Stimulated activated naive CD8-positive, alpha-beta T cell treated with anti-CD3 and anti-CD28 coated beads, Interleukin-15, amount 100 ng/mL, for 72 hours (primary cell): ENCODE measurements around the gene ZNF302.
A peak's percentile ranks its signal among the peaks of the same experiment; 100 is the strongest.
"Not testable (repeated sequence)": the region's sequence is repeated elsewhere in the genome, so short reads cannot be mapped to it uniquely, and the experiment has no call there.

Source experiments
- ATAC-seq: fragments of 150-1000 bp; cut with Tn5 transposase; 2 replicates; pipeline ENCODE4 v1.10.0; 2021; ENCODE audit warnings: mild to moderate bottlenecking, moderate library complexity
- DNase-seq, 2 donors: peaks; one replicate each; pipeline ENCODE4 v3.0.0; 2021 to 2022
- H3K27ac Mint-ChIP-seq, 2 donors: one replicate each; pipeline ENCODE4 v1.8.0; 2022; ENCODE audit warnings: mild to moderate bottlenecking in 2 of 2, mixed read lengths in 2 of 2, moderate library complexity in 2 of 2
- H3K27me3 Mint-ChIP-seq: one replicate; pipeline ENCODE4 v1.8.0; 2022; ENCODE audit warnings: mixed read lengths
- H3K4me1 Mint-ChIP-seq: one replicate; pipeline ENCODE4 v1.8.0; 2022; ENCODE audit warnings: mild to moderate bottlenecking, mixed read lengths
- H3K4me3 Mint-ChIP-seq, 2 donors: one replicate each; pipeline ENCODE4 v1.8.0; 2022; ENCODE audit warnings: mild to moderate bottlenecking in 2 of 2, mixed read lengths in 2 of 2, moderate library complexity in 1 of 2
- H3K9me3 Mint-ChIP-seq, 2 donors: one replicate each; pipeline ENCODE4 v1.8.0; 2022; ENCODE audit warnings: mixed read lengths in 2 of 2

ZNF302 gene

GRCh38 chr19:34666200-34666957, 11.1 kb upstream of the ZNF302 start:
- ATAC-seq (no peak), DNase-seq (no peak)
- Mint-ChIP-seq H3K27ac (peak overlapping the region; percentile 35 to 94), H3K4me3 (peak overlapping the region; percentile 14 to 38), H3K9me3 (no peaks in the 10 kb centered on the region), H3K27me3 (no peaks in the 10 kb centered on the region), H3K4me1 (peaks cover 29% of the 10 kb centered on the region)

DNA sequence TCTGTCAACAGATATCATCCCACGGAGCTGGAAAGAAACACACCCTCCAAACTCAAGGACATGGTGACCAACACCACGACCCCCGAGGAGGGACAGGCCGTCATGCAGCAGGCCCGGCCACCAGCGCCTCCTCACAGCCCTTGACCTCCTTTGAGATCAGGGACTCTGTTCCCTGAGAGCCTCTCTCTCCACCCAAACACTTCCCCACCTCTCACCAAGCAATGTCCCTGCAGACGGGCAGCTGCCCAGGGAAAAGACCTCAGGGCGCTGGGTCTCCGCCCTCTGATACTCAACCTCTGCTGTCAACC, 10.6 kb upstream of the ZNF302 start:
- Mint-ChIP-seq H3K4me1 (peaks cover 29% of the 10 kb centered on the region), H3K9me3 (no peaks in the 10 kb centered on the region), H3K27ac (peak overlapping the region in 1 of 2 donors; percentile 94), H3K27me3 (no peaks in the 10 kb centered on the region), H3K4me3 (peak overlapping the region; percentile 38 to 68)
- DNase-seq, result no peak
- ATAC-seq, result no peak

- ATAC-seq, result peak; percentile 45
- H3K9me3 Mint-ChIP-seq, result no peaks in the 10 kb centered on the region
These were observed 10.0 kb upstream of the ZNF302 start for GRCh38 chr19:34667349-34668076.

DNA sequence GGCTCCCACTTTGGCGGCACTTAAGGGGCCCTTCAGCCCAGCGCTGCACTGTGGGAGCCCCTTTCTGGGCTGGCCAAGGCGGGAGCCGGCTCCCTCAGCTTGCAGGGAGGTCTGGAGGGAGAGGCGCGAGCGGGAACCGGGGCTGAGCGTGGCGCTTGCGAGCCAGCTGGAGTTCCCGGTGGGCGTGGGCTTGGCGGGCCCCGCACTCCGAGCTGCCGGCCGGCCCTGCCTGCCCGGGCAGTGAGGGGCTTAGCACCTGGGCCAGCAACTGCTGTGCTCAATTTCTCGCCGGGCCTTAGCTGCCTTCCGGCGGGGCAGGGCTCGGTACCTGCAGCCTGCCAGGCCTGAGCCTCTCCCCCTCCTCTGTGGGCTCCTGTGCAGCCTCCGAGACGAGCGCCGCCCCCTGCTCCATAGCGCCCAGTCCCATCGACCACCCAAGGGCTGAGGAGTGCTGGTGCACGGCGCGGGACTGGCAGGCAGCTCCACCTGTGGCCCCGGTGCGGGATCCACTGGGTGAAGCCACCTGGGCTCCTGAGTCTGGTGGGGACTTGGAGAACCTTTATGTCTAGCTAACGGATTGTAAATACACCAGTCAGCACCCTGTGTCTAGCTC, 9.3 kb upstream of the ZNF302 start:
- not testable (repeated sequence) for ATAC-seq, H3K9me3 Mint-ChIP-seq, DNase-seq, H3K27me3 Mint-ChIP-seq
- peak overlapping the region in 1 of 2 donors; percentile 68 for H3K4me3 Mint-ChIP-seq
- peaks cover 21% of the 10 kb centered on the region for H3K4me1 Mint-ChIP-seq
- peak overlapping the region; percentile 89 to 94 for H3K27ac Mint-ChIP-seq

More at GRCh38 chr19:34667349-34668076, 10.0 kb upstream of the ZNF302 start:
- Mint-ChIP-seq H3K4me3 (peak overlapping the region; percentile 63 to 68), H3K4me1 (peaks cover 28% of the 10 kb centered on the region), H3K27ac (peak overlapping the region; percentile 89 to 94), H3K27me3 (no peaks in the 10 kb centered on the region)
- DNase-seq, result no peak

DNA sequence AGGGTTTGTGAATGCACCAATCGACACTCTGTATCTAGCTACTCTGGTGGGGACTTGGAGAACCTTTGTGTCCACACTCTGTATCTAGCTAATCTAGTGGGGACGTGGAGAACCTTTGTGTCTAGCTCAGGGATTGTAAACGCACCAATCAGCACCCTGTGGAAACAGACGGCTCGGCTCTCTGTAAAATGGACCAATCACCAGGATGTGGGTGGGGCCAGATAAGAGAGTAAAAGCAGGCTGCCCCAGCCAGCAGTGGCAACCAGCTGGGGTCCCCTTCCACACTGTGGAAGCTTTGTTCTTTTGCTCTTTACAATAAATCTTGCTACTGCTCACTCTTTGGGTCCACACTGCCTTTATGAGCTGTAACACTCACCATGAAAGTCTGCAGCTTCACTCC, 8.8 kb upstream of the ZNF302 start:
- not testable (repeated sequence) for H3K9me3 Mint-ChIP-seq, ATAC-seq, H3K27me3 Mint-ChIP-seq, H3K4me3 Mint-ChIP-seq, DNase-seq, H3K27ac Mint-ChIP-seq
- H3K4me1 Mint-ChIP-seq, result peaks cover 16% of the 10 kb centered on the region

GRCh38 chr19:34669305-34669704, 8.2 kb upstream of the ZNF302 start:
- no peak overlapping the region for H3K4me3 Mint-ChIP-seq
- H3K4me1 Mint-ChIP-seq, result peaks cover 13% of the 10 kb centered on the region
- ATAC-seq, result no peak
- no peaks in the 10 kb centered on the region for H3K9me3 Mint-ChIP-seq
- no peak for DNase-seq
- no peak overlapping the region for H3K27ac Mint-ChIP-seq
- no peaks in the 10 kb centered on the region for H3K27me3 Mint-ChIP-seq

GRCh38 chr19:34671972-34672371, 5.5 kb upstream of the ZNF302 start:
- DNase-seq, result no peak

GRCh38 chr19:34673590-34673989, 3.9 kb upstream of the ZNF302 start:
- H3K27ac Mint-ChIP-seq, result no peak overlapping the region
- peaks cover 8% of the 10 kb centered on the region for H3K4me1 Mint-ChIP-seq
- H3K4me3 Mint-ChIP-seq, result no peak overlapping the region
- DNase-seq (no peak), ATAC-seq (no peak)
- peaks cover 0 to 4% of the 10 kb centered on the region in 2 donors for H3K9me3 Mint-ChIP-seq
- no peaks in the 10 kb centered on the region for H3K27me3 Mint-ChIP-seq

More at GRCh38 chr19:34671972-34672371, 5.5 kb upstream of the ZNF302 start:
- Mint-ChIP-seq H3K9me3 (peaks cover 0 to 4% of the 10 kb centered on the region in 2 donors), H3K4me1 (peaks cover 15% of the 10 kb centered on the region), H3K27ac (no peak overlapping the region), H3K4me3 (no peak overlapping the region), H3K27me3 (no peaks in the 10 kb centered on the region)
- no peak for ATAC-seq

DNA sequence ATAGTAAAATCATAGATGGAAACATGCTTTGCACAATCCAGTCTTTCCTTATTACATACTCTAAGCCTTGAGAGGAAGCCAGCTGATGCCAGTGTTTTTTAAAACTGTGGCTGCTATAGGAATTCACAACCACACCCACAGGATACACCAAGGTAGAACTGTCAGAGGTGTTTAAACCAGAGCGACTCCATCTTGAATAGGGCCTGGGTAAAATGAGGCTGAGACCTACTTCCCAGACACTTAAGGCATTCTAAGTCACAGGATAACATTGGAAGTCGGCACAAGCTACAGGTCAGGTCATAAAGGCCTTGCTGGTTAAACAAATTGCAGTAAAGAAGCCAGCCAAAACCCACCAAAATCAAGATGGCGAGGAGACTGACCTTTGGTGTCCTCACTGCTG, 2.2 kb upstream of the ZNF302 start:
- Mint-ChIP-seq H3K4me1 (peaks cover 21% of the 10 kb centered on the region), H3K27me3 (no peaks in the 10 kb centered on the region), H3K9me3 (peaks cover 11 to 12% of the 10 kb centered on the region in 2 donors), H3K27ac (no peak overlapping the region), H3K4me3 (peak overlapping the region in 1 of 2 donors; percentile 29)
- ATAC-seq (no peak), DNase-seq (no peak)

GRCh38 chr19:34675919-34676318, 1.6 kb upstream of the ZNF302 start:
- DNase-seq (no peak), ATAC-seq (no peak)
- H3K27me3 Mint-ChIP-seq, result no peaks in the 10 kb centered on the region
- H3K4me3 Mint-ChIP-seq, result peak overlapping the region in 1 of 2 donors; percentile 96
- no peak overlapping the region for H3K27ac Mint-ChIP-seq
- peaks cover 21% of the 10 kb centered on the region for H3K4me1 Mint-ChIP-seq
- peaks cover 16 to 18% of the 10 kb centered on the region in 2 donors for H3K9me3 Mint-ChIP-seq

GRCh38 chr19:34676697-34677385, 637 bp upstream of the ZNF302 start, which contains the start of gene SCGB2B2:
TSS of gene SCGB2B2 (minus strand) at chr19:34677159. CDS start at chr19:34594563, 82,596 bp downstream.
- H3K27me3 Mint-ChIP-seq, result no peaks in the 10 kb centered on the region

GRCh38 chr19:34678085-34678412, 571 bp downstream of the ZNF302 start:
- Mint-ChIP-seq H3K4me3 (peak overlapping the region; percentile 88 to 96), H3K4me1 (peaks cover 21% of the 10 kb centered on the region), H3K9me3 (peaks cover 22 to 24% of the 10 kb centered on the region in 2 donors), H3K27ac (peak overlapping the region; percentile 98 to 100), H3K27me3 (no peaks in the 10 kb centered on the region)
- DNase-seq, result no peak
- ATAC-seq, result no peak

More at GRCh38 chr19:34676697-34677385, 637 bp upstream of the ZNF302 start, which contains the start of gene SCGB2B2:
- Mint-ChIP-seq H3K9me3 (peaks cover 16 to 18% of the 10 kb centered on the region in 2 donors), H3K27ac (peak within 1 kb of the TSS; percentile 98 to 100), H3K4me1 (peaks cover 21% of the 10 kb centered on the region), H3K4me3 (peak within 1 kb of the TSS; percentile 88 to 96)
- peak; percentile 79 for ATAC-seq
- DNase-seq, result no peak

GRCh38 chr19:34678421-34678820, 943 bp downstream of the ZNF302 start:
- H3K9me3 Mint-ChIP-seq, result peaks cover 24 to 26% of the 10 kb centered on the region in 2 donors
- DNase-seq (no peak), ATAC-seq (no peak)
- H3K27me3 Mint-ChIP-seq, result no peaks in the 10 kb centered on the region
- peak overlapping the region; percentile 98 to 100 for H3K27ac Mint-ChIP-seq
- H3K4me1 Mint-ChIP-seq, result peaks cover 21% of the 10 kb centered on the region
- H3K4me3 Mint-ChIP-seq, result peak overlapping the region; percentile 88 to 96

DNA sequence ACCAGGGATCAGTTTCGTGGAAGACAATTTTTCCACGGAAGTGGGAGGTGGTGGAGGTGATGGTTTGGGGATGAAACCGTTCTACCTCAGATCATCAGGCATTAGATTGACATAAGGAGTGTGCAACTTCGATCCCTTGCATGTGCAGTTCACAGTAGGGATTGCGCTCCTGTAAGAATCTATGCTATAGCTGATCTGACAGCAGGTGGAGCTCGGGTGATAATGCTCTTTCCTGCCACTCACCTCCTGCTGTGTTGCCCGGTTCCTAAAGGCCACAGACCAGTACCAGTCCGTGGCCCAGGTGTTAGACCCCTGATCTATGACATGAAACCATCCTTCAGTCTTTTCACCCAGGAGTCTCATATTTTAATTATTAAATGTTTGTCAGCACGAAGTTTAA, 4.0 kb downstream of the ZNF302 start:
- Mint-ChIP-seq H3K4me1 (peaks cover 18% of the 10 kb centered on the region), H3K27ac (no peak overlapping the region), H3K4me3 (no peak overlapping the region), H3K27me3 (no peaks in the 10 kb centered on the region), H3K9me3 (peaks cover 36 to 52% of the 10 kb centered on the region in 2 donors)
- DNase-seq (no peak), ATAC-seq (no peak)

DNA sequence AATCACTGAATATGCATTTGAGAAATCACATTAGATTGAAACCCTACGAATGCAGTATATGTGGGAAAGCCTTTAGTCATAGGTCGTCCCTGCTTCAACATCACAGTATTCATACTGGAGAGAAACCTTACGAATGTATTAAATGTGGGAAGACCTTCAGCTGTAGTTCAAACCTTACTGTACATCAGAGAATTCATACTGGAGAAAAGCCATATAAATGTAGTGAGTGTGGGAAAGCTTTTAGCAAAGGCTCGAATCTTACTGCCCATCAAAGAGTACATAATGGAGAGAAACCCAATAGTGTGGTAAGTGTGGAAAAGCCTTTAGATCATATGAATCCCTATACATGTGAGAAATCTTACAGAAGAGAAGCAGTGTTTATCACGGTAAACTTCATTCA, 7.8 kb downstream of the ZNF302 start:
- ATAC-seq, H3K27ac Mint-ChIP-seq, H3K4me1 Mint-ChIP-seq, DNase-seq, H3K27me3 Mint-ChIP-seq, H3K4me3 Mint-ChIP-seq: not testable (repeated sequence)
- H3K9me3 Mint-ChIP-seq, result peaks cover 51 to 66% of the 10 kb centered on the region in 2 donors
